KMS-11 (cell line): ENCODE data around the gene RFC4.
A peak's percentile ranks its signal among the peaks of the same experiment; 100 is the strongest.

Experiments
- H2AFZ ChIP-seq: fragments of 200-600 bp; sonication (generic); 2 replicates; pipeline ENCODE4 v1.6.1; 2016; ENCODE audit warnings: antibody characterized with exemption, mixed run types, low read depth
- H3K27ac ChIP-seq: fragments of 200-600 bp; sonication (generic); 2 replicates; pipeline ENCODE4 v1.6.1; 2016; ENCODE audit warnings: mild to moderate bottlenecking, mixed run types
- H3K27me3 ChIP-seq: fragments of 200-600 bp; sonication (generic); 2 replicates; pipeline ENCODE4 v1.6.1; 2017; ENCODE audit warnings: mild to moderate bottlenecking, low read depth, mixed run types, moderate library complexity; ENCODE audit not compliant: insufficient read depth
- H3K36me3 ChIP-seq: fragments of 200-600 bp; sonication (generic); 2 replicates; pipeline ENCODE4 v1.6.1; 2017; ENCODE audit warnings: mild to moderate bottlenecking, mixed run types; ENCODE audit not compliant: insufficient read depth
- H3K4me1 ChIP-seq: fragments of 200-600 bp; sonication (generic); 2 replicates; pipeline ENCODE4 v1.6.1; 2016; ENCODE audit warnings: mild to moderate bottlenecking, low read depth, mixed run types; ENCODE audit not compliant: poor library complexity, severe bottlenecking
- H3K4me2 ChIP-seq: fragments of 200-600 bp; sonication (generic); 2 replicates; pipeline ENCODE4 v1.7.0; 2016; ENCODE audit warnings: mild to moderate bottlenecking, mixed run types
- H3K4me3 ChIP-seq: fragments of 200-600 bp; sonication (generic); IDR thresholded peaks from 2 replicates; pipeline ENCODE4 v1.6.1; 2017; ENCODE audit warnings: low read depth, low read length, mixed read lengths; ENCODE audit not compliant: insufficient read depth
- H3K79me2 ChIP-seq: fragments of 200-600 bp; sonication (generic); 2 replicates; pipeline ENCODE4 v1.6.1; 2016; ENCODE audit warnings: low read depth, mixed run types; ENCODE audit not compliant: insufficient read depth
- H3K9ac ChIP-seq: fragments of 200-600 bp; sonication (generic); 2 replicates; pipeline ENCODE4 v1.6.1; 2016; ENCODE audit warnings: mild to moderate bottlenecking, mixed run types
- H4K20me1 ChIP-seq: fragments of 200-600 bp; sonication (generic); 2 replicates; pipeline ENCODE4 v1.6.1; 2016; ENCODE audit warnings: mild to moderate bottlenecking, mixed run types; ENCODE audit not compliant: insufficient read depth
- CTCF ChIP-seq: fragments of 200-600 bp; sonication (generic); conservative IDR thresholded peaks from 2 replicates; pipeline ENCODE4 v1.6.1; 2017; ENCODE audit warnings: low read depth, mild to moderate bottlenecking, antibody characterized with exemption, low read length, moderate library complexity, mixed read lengths

Gene RFC4

GRCh38 chr3:186849374-186849975, 43.2 kb upstream of the RFC4 start:
- H3K9ac ChIP-seq, result no peak overlapping the region
- no peaks in the 10 kb centered on the region for H3K27me3 ChIP-seq
- H2AFZ ChIP-seq, result no peak overlapping the region
- peak; percentile 57 for TF ChIP-seq CTCF
- H3K27ac ChIP-seq, result no peak overlapping the region
- no peaks in the 10 kb centered on the region for H3K79me2 ChIP-seq
- H3K36me3 ChIP-seq, result no peaks in the 10 kb centered on the region
- H3K4me2 ChIP-seq, result no peak overlapping the region
- no peaks in the 10 kb centered on the region for H3K4me1 ChIP-seq
- no peaks in the 10 kb centered on the region for H4K20me1 ChIP-seq
- no peak overlapping the region for H3K4me3 ChIP-seq

DNA sequence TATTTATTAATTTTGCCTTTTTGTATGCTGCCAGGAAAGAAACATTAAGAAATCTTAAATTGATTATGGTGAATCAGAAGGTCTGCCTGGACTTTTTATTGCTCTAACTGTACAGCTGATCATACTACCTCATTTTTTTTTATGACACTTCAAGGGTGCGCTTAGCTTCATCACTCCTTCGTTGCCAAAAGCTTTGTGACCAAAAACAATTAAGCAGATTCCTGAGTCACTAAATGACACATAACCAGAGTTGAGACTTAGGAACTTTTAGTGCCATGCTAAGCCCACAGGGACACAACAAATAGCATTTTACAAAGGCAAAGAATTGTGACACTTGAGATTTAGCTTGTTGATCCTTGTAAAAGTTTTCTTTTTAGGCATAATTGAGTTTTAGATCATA, 41.2 kb upstream of the RFC4 start:
- Histone ChIP-seq H3K79me2 (no peaks in the 10 kb centered on the region), H3K27me3 (no peaks in the 10 kb centered on the region), H3K4me1 (no peaks in the 10 kb centered on the region), H4K20me1 (no peaks in the 10 kb centered on the region), H3K9ac (no peak overlapping the region), H2AFZ (no peak overlapping the region), H3K36me3 (no peaks in the 10 kb centered on the region), H3K4me2 (no peak overlapping the region), H3K4me3 (no peak overlapping the region), H3K27ac (no peak overlapping the region)
- no peak for TF ChIP-seq CTCF

DNA sequence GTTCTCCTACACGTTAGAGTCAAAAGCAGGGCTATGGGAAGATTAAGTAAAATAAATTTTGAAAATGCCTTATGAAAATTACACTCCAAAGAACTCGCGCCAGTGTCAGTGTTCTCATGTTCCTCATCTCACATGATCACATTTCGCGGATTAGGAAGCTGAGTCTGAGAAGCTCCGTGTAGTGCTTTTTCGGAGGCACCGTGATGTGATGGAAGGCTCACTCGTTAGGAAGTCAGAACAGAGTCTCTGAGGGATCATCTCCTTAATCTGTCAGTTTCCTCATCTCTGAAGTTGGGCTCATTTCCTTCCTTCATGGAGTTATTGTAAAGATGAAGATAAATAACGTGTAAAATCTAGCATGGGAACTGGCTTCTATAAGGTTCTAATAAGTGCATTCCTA, 39.5 kb upstream of the RFC4 start:
- Histone ChIP-seq H3K4me1 (no peaks in the 10 kb centered on the region), H3K27me3 (no peaks in the 10 kb centered on the region), H3K4me3 (no peak overlapping the region), H3K79me2 (no peaks in the 10 kb centered on the region), H2AFZ (no peak overlapping the region), H3K4me2 (no peak overlapping the region), H3K36me3 (no peaks in the 10 kb centered on the region), H4K20me1 (no peaks in the 10 kb centered on the region), H3K9ac (no peak overlapping the region), H3K27ac (no peak overlapping the region)
- no peak for TF ChIP-seq CTCF

DNA sequence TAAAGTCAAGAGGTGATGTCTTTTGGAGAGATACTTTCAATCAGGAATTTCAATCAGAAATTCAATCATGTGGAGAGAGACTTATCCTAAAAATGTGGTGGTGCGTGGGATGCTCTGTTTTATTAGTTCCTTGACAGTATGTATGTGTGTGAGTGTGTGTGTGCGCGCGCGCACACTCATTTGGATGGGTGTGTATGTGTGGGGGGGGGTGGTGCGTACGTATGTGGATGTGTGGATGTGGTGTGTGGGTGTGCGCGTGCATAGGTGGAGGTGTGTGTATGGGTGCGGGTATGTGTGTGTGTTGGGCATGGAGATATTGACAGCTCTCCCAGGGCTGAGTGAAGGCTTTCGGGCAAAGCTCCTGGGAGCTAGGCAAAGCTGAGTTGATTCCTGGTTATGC, 38.6 kb upstream of the RFC4 start:
- no peaks in the 10 kb centered on the region for H3K79me2 ChIP-seq
- H2AFZ ChIP-seq, result no peak overlapping the region
- H3K4me1 ChIP-seq, result no peaks in the 10 kb centered on the region
- no peaks in the 10 kb centered on the region for H3K27me3 ChIP-seq
- no peak overlapping the region for H3K4me3 ChIP-seq
- H3K36me3 ChIP-seq, result no peaks in the 10 kb centered on the region
- TF ChIP-seq CTCF, result no peak
- no peak overlapping the region for H3K9ac ChIP-seq
- no peak overlapping the region for H3K4me2 ChIP-seq
- no peaks in the 10 kb centered on the region for H4K20me1 ChIP-seq
- H3K27ac ChIP-seq, result no peak overlapping the region
